Hematopoietic multipotent progenitor cell treated with erythropoietin and hydrocortisone succinate and interleukin-3 and kit ligand, for 17 days (in vitro differentiated cells): ENCODE measurements around the gene EEIG1.

Source experiments
- DNase-seq: peaks from one replicate; pipeline ENCODE4 v3.0.0-alpha.2; 2015; ENCODE audit warnings: low spot score

The EEIG1 gene

DNA sequence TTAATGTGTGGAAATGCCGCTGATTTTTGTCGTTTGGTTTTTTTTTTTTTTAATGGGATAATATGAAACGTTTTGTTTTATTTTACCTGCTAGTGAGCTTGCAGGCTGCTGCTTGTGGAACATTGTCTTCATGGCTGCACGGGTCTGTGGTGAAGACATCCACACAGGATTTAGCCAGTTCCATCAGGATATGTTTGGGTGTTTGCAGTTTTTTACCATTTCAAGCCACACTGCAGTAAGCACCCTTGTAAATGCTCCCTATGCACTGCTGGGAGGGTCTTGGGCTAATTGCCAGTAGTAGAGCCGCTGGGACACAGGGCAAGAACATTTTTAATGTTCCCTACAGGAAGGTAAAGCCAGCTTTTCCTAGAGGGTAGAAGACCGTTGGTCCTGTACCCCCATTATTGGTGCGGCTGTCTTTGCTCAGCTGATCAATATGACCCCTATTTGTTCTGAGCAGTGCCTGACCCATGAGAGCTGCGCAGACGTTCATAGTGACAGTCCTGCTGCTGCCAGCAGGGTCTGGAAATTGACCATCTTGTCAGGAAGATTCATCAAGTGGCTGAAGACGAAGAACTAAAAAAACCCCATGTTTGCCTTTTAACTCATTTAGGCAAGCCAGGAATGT lies 20.5 kb upstream of the EEIG1 start:
- no peak for DNase-seq

- DNase-seq, result no peak
Observed at GRCh38 chr9:127999461-127999860, 18.7 kb upstream of the EEIG1 start.

DNA sequence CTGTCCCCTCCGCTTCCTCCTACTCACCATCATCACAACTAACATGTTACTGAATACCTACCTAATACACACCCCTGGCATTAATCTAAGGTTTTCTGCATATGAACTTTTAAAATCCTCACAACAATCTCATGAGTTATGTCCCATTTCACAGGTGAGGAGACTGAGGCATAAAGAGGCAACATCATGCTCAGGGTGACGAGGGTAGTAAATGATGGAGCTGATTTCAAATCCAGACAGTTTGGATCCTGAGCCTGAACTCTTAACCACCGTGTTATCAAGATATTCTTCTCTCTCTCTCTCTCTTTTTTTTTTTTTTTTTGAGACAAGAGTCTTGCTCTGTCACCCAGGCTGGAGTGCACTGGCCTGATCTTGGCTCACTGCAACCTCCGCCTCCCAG lies 12.9 kb upstream of the EEIG1 start:
- no peak for DNase-seq

DNA sequence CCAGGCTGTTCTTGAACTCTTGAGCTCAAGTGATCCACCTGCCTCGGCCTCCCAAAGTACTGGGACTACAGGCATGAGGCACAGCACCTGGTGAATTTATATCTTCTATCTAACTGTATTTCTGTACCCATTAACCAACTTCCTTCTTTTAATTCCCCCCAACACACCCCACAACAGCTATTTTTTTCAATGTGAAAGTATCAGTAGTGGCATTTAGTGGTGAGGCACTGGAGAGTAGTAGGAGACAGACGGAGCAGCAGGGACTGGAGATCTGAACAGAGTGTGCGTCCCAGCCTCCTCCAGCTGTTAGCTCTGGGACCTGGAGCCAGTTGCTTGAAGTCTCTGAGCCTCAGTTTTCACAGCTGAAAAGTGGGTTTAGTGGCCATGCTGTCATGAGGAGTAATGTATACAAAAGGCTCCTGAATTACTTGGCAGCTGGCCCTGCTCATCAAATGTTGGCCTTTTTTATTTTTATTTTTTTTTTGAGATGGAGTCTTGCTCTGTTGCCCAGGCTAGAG lies 11.0 kb upstream of the EEIG1 start:
- no peak for DNase-seq

- no peak for DNase-seq
Observed at GRCh38 chr9:127991017-127991756, 10.4 kb upstream of the EEIG1 start.

DNA sequence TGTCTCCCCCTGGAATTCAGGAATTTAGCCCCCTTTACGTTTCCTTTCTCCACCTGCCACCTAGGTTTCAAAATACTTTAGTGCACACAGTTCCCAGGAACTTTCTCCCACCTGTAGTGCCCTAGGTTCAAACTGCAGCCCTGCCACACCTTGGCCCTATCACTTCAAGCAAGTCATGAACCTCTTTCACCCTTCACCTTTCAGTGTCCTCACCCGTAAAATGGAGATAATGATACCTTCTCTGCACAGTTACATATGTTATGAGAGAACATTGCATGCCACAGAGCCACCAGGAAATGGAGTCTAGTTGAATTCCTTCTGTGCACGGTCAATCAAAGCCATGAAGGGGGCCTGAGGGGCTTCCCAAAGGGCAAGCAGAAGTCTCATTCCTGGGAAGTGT lies 9.8 kb upstream of the EEIG1 start:
- DNase-seq, result no peak

DNA sequence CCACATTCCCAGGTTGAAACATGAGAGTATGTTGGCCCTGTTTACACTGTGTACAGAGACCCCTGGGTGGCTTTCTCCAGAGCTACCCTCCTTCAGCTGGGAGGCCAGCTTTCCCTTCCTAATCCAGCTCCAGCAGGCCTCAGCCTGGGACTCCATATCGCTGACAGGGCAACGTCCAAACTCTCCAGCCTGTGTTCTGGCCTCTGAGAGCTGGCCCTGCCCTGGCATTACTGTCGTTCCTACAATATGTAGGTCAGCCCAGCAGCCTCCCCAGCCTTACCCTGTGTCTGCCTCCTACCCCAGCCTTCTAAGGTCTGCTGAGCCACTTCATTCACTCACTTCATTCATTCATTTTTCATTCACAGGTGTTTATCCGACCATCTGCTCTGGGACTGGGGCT lies 8.3 kb upstream of the EEIG1 start:
- DNase-seq, result no peak

GRCh38 chr9:127987103-127987614 lies 6.4 kb upstream of the EEIG1 start:
- no peak for DNase-seq

DNA sequence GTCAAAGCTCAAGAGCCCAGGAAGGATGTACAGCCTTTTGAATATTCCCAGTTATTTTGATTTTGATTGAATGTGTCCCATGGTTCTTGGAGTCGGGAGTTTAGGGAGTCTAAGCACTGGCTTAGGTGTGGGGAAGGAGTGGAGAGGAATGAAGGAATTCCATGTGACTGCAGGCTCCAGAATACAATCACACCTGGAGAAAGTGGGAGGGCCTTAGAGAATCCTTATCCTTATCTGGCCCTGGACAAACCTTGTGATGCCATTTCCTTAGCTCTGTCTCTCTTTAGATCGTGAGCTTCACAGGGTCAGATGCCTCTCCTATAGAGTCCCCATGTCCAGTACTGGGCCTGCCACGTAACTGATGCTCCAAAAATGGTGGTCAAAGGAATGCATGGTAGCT lies 4.2 kb upstream of the EEIG1 start:
- DNase-seq, result no peak

GRCh38 chr9:127983847-127984289 lies 3.1 kb upstream of the EEIG1 start:
- DNase-seq, result no peak

DNA sequence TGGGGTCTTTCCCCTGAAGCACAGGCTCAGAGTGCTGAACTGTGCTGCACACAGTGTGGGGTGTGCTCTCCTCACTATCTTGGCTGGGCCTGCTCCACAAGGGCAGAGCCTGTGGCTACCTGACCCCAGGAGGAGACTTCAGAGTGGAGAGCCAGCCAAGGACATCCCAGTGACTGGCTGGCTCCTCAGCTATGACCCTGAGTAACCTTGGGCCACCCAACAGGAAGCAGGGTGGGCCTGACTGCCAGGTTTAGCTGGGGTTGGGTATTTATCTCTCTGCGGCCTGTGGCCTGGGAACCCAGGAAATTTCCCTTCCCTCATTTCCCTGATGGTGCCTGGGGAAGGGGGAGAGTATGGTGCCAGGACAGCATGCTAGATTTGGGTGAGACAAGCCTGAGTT lies 2.1 kb upstream of the EEIG1 start:
- no peak for DNase-seq

DNA sequence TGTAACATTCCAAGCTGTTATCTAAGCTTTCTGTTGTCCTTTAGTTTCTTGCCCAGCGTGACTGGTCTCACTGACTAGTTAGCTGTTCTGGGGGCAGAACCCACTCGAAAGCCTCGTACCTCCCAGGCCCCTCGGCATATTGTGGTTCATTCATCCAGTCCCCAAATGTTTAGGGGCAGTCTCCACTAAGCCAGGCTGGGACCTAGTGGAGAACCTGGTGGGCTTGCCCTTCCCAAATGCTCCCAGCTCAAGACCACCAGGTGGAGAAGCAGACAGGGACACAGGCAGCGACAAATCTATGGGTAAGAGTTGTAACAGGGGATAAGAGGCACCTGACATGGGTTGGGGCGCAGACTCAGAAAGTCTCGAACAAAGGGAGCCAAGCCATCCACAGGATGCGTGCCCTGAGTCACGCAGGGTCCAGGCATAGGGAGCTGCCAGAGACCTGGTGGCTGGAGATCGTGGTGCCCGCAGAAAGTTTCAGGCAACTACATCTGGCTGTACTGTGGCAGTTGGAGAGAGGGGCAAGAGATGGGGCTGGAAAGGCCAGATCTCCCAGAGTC lies 851 bp upstream of the EEIG1 start:
- no peak for DNase-seq

- no peak for DNase-seq
Observed at GRCh38 chr9:127980060-127980705, 606 bp downstream of the EEIG1 start.

- DNase-seq, result peak; percentile 32
Observed at GRCh38 chr9:127979333-127980059, 1.3 kb downstream of the EEIG1 start.

DNA sequence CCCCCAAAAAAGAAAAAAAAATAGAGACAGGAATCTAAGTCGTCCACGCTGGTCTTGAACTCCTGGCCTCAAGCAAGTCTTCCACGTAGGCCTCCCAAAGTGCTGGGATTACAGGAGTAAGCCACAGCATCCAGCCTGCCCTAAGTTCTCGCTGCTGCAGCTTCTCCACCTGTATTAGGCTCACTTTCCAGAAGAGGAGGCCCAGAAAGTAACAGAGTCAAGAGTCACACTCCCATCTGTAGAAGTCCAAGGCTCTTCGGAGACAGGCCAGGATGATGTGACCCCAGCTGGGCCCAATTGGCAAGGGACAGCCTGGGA lies 1.8 kb downstream of the EEIG1 start:
- no peak for DNase-seq

DNA sequence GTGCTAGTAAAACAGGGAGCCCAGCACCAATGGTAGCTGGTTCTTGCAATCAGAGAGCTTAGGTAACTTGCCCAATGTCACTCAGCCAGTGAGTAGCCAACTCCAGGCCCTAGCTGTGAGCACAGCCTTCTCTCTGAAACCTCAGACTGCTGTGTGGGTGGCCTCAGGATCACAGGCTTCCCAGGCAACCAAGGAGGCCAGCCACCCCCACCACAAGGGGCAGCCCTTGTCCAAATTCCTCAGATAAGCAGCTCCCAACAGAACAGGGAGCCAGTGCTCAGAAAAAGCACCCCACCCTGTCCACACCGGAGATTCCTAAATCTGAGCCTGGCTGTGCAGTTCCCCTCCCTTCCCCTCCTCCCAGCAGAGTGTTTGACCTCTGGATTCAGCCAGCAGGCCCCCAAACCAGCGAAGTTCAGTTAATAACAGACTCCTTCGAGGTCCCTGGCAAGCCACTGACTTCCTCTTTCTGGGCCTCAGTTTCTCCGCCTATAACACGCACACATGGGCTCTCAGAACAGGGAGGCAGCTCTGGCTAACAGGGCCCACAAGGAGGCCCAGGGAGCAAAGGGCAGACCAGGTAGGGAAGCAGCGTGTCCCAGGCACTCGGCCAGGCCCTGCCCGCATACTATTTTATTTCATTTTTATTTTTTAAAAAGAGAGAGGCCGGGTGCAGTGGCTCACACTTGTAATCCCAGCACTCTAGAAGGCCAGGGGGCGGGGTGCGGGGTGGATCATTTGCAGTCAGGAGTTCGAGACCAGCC lies 2.7 kb downstream of the EEIG1 start:
- no peak for DNase-seq

DNA sequence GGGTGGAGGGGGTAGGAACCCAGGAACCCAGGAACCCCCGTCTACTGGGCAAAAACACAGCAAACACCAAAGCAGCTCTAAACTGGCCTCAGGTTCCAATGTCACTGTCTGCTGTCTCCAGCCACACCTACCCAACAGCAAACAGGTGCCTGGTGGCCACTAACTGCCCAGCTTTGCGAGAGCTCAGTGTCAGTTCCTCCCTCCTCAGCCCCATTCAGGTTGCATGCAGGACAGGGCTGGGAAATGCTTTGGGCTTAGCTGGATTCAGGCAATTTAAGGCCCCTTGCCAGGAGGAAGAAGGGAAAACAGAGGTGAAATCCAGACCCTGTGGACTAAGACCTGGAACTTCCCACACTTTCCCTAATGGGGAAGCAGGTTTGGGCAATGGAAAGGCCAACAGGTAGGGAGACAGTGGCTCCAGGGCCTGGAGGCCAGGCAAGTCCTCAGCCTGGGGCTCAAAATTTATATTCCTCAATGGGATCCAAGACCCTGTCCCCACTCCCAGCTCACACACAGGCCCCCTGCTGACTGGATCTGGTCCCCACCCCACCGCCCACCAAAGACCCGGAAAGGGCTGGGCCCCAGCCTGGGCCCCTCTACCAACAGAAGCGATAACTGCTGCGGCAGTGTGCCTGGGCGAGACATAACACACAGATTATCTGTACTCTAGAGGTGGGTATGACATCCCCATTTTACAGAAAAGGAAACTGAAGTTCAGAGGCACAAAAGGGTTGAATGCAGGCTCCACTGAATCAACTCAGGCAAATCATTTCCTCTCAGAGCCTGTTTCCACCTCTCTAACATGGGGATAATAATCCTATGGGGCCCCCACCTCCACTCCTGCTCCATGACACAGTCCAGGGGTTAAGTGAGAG lies 3.5 kb downstream of the EEIG1 start:
- DNase-seq, result no peak

DNA sequence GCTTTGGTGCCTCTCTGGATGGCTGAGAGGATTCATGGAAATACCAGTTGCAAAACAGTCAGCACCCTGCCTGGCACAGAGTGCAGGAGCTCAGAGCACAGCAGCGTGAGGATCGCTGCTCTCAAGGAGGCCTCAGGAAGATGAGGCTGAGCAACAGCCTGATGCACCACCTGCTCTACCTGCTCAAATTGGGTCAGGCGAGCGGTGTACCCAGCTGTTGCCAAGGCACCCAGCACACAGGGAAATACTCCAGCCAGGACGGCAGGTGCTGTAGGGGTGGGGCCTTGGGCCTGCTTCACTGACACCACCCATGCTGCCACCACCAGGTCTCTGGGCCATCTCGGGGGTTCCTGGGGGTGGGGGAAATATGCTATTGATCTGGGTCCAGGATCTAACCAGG lies 4.3 kb downstream of the EEIG1 start:
- DNase-seq, result no peak

- DNase-seq, result no peak
Observed at GRCh38 chr9:127975376-127976315, 5.1 kb downstream of the EEIG1 start.
